SH-SY5Y (cell line): ENCODE data around the gene PPM1E.

ENCODE experiments used
- GATA2 ChIP-seq: IDR thresholded peaks from 2 replicates; pipeline ENCODE4 v1.6.1; 2011; ENCODE audit warnings: mild to moderate bottlenecking, low read depth, low read length
- GATA3 ChIP-seq: IDR thresholded peaks from 2 replicates; pipeline ENCODE4 v1.6.1; 2011; ENCODE audit warnings: low read depth, mild to moderate bottlenecking, low read length, moderate library complexity

DNA sequence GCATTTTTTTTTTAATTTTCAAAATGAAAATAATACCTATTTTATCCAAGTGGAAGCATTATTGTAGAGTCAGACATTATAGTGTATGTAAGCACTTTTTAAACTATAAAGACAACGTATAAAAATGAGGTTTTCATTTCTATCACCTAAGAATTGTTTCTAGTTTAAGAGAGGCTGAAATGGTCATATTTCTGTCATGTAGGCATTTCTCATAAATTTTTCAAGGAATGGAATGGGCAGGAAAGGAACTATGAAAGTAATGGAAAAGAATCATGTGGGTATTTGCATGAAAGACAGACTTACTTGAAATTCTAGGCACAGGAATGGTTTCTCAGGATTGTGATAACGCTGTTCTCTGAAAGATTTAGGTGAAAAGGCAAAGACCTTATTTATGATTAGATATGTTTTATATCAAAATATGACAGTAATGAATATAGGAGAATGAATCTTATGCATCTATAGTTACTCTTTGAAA lies 67.4 kb downstream of the PPM1E start:
- TF ChIP-seq GATA3 (no peak), GATA2 (no peak)
